B cell (primary cell): ENCODE results near the gene HOXB6. TPM values are rescaled to one million over a fixed set of nuclear protein-coding genes. Genes with fewer than 3 reads are reported as not detected.
A peak's percentile ranks its signal among the peaks of the same experiment; 100 is the strongest.

Source experiments
- ATAC-seq: fragments of 200-7000 bp; cut with Tn5 transposase; one replicate; pipeline ENCODE4 v1.10.0; 2021; ENCODE audit warnings: low read depth, mild to moderate bottlenecking, moderate number of reproducible peaks, moderate library complexity
- CTCF ChIA-PET: fragments of 350-600 bp; sonication (Branson Sonifier 250); formaldehyde crosslinking; loops from one replicate; lab custom pipeline; 2021; ENCODE audit warnings: antibody characterized with exemption, inconsistent platforms; lab: Charles Lee
- POLR2A ChIA-PET: fragments of 350-600 bp; sonication (Branson Sonifier 250); formaldehyde crosslinking; loops from one replicate; lab custom pipeline; 2021; ENCODE audit warnings: antibody characterized with exemption; lab: Charles Lee
- DNase-seq: peaks from one replicate; pipeline ENCODE4 v3.0.0; 2013
- H2AFZ ChIP-seq: 2 replicates; pipeline ENCODE4 v1.6.1; 2012; ENCODE audit warnings: mild to moderate bottlenecking, low read depth, low read length; ENCODE audit not compliant: insufficient read depth, poor library complexity, severe bottlenecking
- H3K27ac ChIP-seq, 2 donors: 1 replicate in 1 of 2; 2 replicates in 1 of 2; pipeline ENCODE4 v1.5.1; 2012 to 2013; ENCODE audit warnings: low read length in 2 of 2, mild to moderate bottlenecking in 2 of 2, moderate library complexity in 1 of 2
- H3K27me3 ChIP-seq, 4 experiments: fragments of 200-600 bp in 1 of 4; sonication (generic) in 1 of 4; replicated peaks in 1 of 4; 1 replicate in 2 of 4; 2 replicates in 2 of 4; pipeline versions ENCODE4 v1.6.1 to v1.7.0; 2013 to 2016; ENCODE audit warnings: low read length in 3 of 4, mild to moderate bottlenecking in 2 of 4, mixed read lengths in 1 of 4, moderate library complexity in 1 of 4; ENCODE audit not compliant: insufficient read depth in 4 of 4, control insufficient read depth in 3 of 4; ENCODE audit errors: control extremely low read depth in 1 of 4
- H3K36me3 ChIP-seq, 2 experiments: replicated peaks in 1 of 2; 1 replicate in 1 of 2; 2 replicates in 1 of 2; pipeline versions ENCODE4 v1.6.1 to v1.7.1; 2013; ENCODE audit warnings: low read length in 1 of 2; ENCODE audit not compliant: insufficient read depth in 2 of 2, control insufficient read depth in 1 of 2; ENCODE audit errors: control extremely low read depth in 1 of 2, extremely low read depth in 1 of 2
- H3K4me1 ChIP-seq, 2 donors: fragments of 200-600 bp in 1 of 2; sonication (generic) in 1 of 2; 1 replicate in 1 of 2; 2 replicates in 1 of 2; pipeline versions ENCODE4 v1.5.1 to v1.6.1; 2013 to 2017; ENCODE audit warnings: low read length in 2 of 2; ENCODE audit not compliant: control insufficient read depth in 2 of 2, insufficient read depth in 2 of 2
- H3K4me2 ChIP-seq: replicated peaks from 2 replicates; pipeline ENCODE3; 2012; ENCODE audit warnings: mild to moderate bottlenecking, low read depth, low read length; ENCODE audit not compliant: poor library complexity, severe bottlenecking
- H3K4me3 ChIP-seq, 5 experiments: fragments of 200-600 bp in 1 of 5; sonication (generic) in 1 of 5; 1 replicate in 3 of 5; 2 replicates in 2 of 5; pipeline versions ENCODE4 v1.5.1 to v1.7.0; 2011 to 2016; ENCODE audit warnings: low read length in 4 of 5, mild to moderate bottlenecking in 4 of 5, low read depth in 2 of 5, control low read depth in 1 of 5, moderate library complexity in 1 of 5; ENCODE audit not compliant: insufficient read depth in 1 of 5; ENCODE audit errors: control extremely low read depth in 1 of 5, extremely low read depth in 1 of 5
- H3K79me2 ChIP-seq: fragments of 200-600 bp; sonication (generic); one replicate; pipeline ENCODE4 v1.6.0; 2016; ENCODE audit warnings: low read length; ENCODE audit not compliant: control insufficient read depth, insufficient read depth
- H3K9ac ChIP-seq: fragments of 200-600 bp; sonication (generic); 2 replicates; pipeline ENCODE4 v1.6.1; 2017; ENCODE audit warnings: mild to moderate bottlenecking, low read length, moderate library complexity
- H3K9me3 ChIP-seq, 3 donors: one replicate each; pipeline versions ENCODE4 v1.6.1 to v1.7.1; 2013; ENCODE audit warnings: low read length in 2 of 3; ENCODE audit not compliant: control insufficient read depth in 2 of 3, insufficient read depth in 1 of 3; ENCODE audit errors: control extremely low read depth in 1 of 3
- H4K20me1 ChIP-seq: 2 replicates; pipeline ENCODE4 v1.6.0; 2012; ENCODE audit warnings: mild to moderate bottlenecking, low read length; ENCODE audit not compliant: insufficient read depth, control insufficient read depth, poor library complexity, severe bottlenecking
- H3K27ac Mint-ChIP-seq: one replicate; pipeline ENCODE4 v1.8.0; 2021; ENCODE audit warnings: mixed read lengths
- H3K27me3 Mint-ChIP-seq: one replicate; pipeline ENCODE4 v1.8.0; 2021; ENCODE audit warnings: mixed read lengths
- H3K4me1 Mint-ChIP-seq: one replicate; pipeline ENCODE4 v1.8.0; 2021; ENCODE audit warnings: mixed read lengths
- H3K4me3 Mint-ChIP-seq: one replicate; pipeline ENCODE4 v1.8.0; 2021; ENCODE audit warnings: mixed read lengths
- H3K9me3 Mint-ChIP-seq: one replicate; pipeline ENCODE4 v1.8.0; 2022; ENCODE audit warnings: mixed read lengths; ENCODE audit not compliant: insufficient read depth
- EZH2 ChIP-seq: IDR thresholded peaks from 2 replicates; pipeline ENCODE4 v1.6.1; 2012; ENCODE audit warnings: borderline replicate concordance, low read depth, mild to moderate bottlenecking, moderate library complexity, low read length; ENCODE audit not compliant: insufficient read depth, poor library complexity, severe bottlenecking
- WGBS: methylation state at CpG from one replicate; pipeline ENCODE4 v1.1.5; 2013; ENCODE audit warnings: missing lambda C conversion rate; ENCODE audit not compliant: insufficient coverage; 5-methylcytosine and 5-hydroxymethylcytosine counted together
- intact Hi-C: fragments of 100-400 bp; cut with micrococcal nuclease; formaldehyde crosslinking; loops from one replicate; pipeline ENCODE4 v1.10.0; 2022
- polyA plus RNA-seq: library from polyadenylated mRNA; depleted of rRNA; stranded (reverse); fragments of >200 nt; gene quantifications from 2 replicates; pipeline ENCODE4 v1.2.3, GENCODE V29; 2012
- total RNA-seq, 2 donors: library from RNA; stranded (reverse); fragments of 120-200 nt in 1 of 2; gene quantifications; 1 replicate in 1 of 2; 2 replicates in 1 of 2; pipeline versions ENCODE4 v1.2.3 to v1.2.4, GENCODE V29; 2013 to 2022
- TF ChIP-seq, protein P1 (sequence below): fragments of 200-600 bp; IDR thresholded peaks from one replicate; pipeline ENCODE4 v1.8.0; 2022; ENCODE audit warnings: antibody characterized with exemption, mild to moderate bottlenecking

The HOXB6 gene
- total and polyA plus RNA-seq, 2 donors (not counting 1 experiment from before 2014, with no cell fraction given): 0.10 TPM; not detected in 1

- peak; percentile 61 for DNase-seq
- Histone ChIP-seq H4K20me1 (peaks cover 4% of the 10 kb centered on the region), H3K4me3 (peak overlapping the region in 3 of 5 experiments; percentile 59 to 64 (median 59)), H3K27ac (no peak overlapping the region), H3K79me2 (no peaks in the 10 kb centered on the region), H3K4me1 (peaks cover 43 to 57% of the 10 kb centered on the region in 2 donors), H3K4me2 (peak overlapping the region; percentile 80), H3K9ac (peak overlapping the region; percentile 68), H3K36me3 (no peaks in the 10 kb centered on the region), H3K27me3 (peaks cover 0 to 99% (median 89%) of the 10 kb centered on the region in 4 experiments), H3K9me3 (peaks cover 0 to 14% (median 0%) of the 10 kb centered on the region in 3 donors), H2AFZ (peak overlapping the region; percentile 58)
- Mint-ChIP-seq H3K4me1 (peaks cover 39% of the 10 kb centered on the region), H3K4me3 (peak overlapping the region; percentile 97), H3K27ac (no peak overlapping the region), H3K27me3 (peaks cover 93% of the 10 kb centered on the region), H3K9me3 (no peaks in the 10 kb centered on the region)
- WGBS: 4% methylated on average over 21 of the region's 34 CpGs
- intact Hi-C loops: no loop called here
- no peak for TF ChIP-seq EZH2
- TF ChIP-seq, protein P1, sequence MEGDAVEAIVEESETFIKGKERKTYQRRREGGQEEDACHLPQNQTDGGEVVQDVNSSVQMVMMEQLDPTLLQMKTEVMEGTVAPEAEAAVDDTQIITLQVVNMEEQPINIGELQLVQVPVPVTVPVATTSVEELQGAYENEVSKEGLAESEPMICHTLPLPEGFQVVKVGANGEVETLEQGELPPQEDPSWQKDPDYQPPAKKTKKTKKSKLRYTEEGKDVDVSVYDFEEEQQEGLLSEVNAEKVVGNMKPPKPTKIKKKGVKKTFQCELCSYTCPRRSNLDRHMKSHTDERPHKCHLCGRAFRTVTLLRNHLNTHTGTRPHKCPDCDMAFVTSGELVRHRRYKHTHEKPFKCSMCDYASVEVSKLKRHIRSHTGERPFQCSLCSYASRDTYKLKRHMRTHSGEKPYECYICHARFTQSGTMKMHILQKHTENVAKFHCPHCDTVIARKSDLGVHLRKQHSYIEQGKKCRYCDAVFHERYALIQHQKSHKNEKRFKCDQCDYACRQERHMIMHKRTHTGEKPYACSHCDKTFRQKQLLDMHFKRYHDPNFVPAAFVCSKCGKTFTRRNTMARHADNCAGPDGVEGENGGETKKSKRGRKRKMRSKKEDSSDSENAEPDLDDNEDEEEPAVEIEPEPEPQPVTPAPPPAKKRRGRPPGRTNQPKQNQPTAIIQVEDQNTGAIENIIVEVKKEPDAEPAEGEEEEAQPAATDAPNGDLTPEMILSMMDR: no peak
- ChIA-PET POLR2A (no interaction called here), CTCF (interaction anchor here (0.8 to 3.2 kb wide), 6 partner anchors 11 to 278 kb away, joined by 3 to 13 read pairs (median 4); no protein-coding TSS in a partner anchor)
- ATAC-seq: no peak
Observed at GRCh38 chr17:48586355-48587258, 18.2 kb downstream of the HOXB6 start.
